GM15510 (cell line): ENCODE results near the gene ACKR3.

ENCODE experiments used
- POLR2A ChIP-seq: IDR thresholded peaks from 3 replicates; pipeline ENCODE4 v1.6.1; 2011; ENCODE audit warnings: borderline replicate concordance; ENCODE audit not compliant: insufficient read length; ENCODE audit errors: extremely low read depth

The ACKR3 gene

DNA sequence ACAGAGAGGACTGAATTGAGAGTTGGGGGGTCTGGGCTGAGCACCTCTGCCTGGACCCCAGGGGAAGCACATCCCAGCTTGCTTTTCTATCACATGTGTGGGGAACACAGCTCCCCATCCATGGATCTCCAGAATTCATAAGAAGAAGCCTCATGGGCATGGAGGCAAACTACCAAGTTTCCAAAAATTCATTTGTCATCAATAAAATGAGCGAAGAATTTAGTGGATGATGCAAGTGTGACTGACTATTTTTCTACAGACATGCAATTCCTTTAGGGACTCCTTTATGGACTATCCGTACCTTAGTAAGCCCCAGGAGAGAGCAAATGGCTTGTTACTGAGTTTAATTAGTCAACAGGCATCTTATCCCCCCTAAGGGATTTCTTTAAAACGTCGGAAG lies 33.1 kb downstream of the ACKR3 start:
- TF ChIP-seq POLR2A: no peak

DNA sequence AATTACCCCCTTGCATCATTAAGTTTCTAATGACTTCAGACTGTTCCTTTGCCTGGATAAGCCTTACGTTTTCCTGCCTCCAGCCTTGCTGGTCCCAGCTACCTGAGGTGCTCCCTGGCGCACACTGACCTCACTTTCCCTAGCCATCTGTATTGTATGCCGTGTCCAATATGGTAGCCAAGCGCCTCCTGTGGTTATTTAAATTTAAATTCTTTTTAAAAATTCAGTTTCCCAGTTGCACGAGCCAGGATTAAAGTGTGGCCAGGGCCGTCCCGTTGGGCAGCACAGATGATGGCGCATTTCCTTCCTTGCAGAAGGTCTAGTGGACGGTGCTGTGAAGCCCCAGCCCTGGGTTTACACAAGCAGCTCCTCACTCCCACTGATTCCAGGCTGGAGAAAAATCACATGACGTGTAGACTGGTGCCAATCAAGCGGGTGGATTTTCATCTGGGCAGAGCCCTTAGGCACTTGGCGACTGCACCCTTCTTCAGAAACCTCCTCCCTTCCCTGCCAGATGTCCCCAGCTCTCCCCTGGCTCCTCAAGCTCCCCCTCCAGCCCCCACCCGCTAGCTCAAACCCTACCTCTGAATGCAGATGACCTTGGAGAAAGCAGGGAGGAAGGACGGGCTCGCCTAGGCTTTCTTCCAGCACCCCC lies 33.9 kb downstream of the ACKR3 start:
- no peak for TF ChIP-seq POLR2A

GRCh38 chr2:236604575-236605344 lies 35.1 kb downstream of the ACKR3 start:
- TF ChIP-seq POLR2A: no peak

GRCh38 chr2:236605345-236605734 lies 35.7 kb downstream of the ACKR3 start:
- no peak for TF ChIP-seq POLR2A

DNA sequence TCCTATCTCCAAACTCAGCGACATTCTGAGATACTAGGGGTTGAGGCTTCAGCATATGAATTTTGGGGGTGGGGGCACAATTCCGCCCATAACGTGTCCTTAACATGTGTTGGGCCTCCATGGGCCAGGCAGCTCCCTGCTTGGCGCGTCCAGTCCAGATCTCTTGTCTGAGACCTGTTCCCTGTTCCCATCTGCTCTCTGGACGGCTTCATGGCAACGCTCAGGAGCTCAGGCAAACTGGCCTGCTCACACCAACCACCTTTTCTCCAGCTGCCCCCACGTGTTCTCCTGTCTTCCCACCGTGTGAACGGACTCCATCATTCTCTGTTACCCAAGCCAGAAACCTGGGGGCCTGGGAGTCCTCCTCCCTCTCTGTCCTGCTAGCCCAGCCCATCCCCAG lies 36.4 kb downstream of the ACKR3 start:
- TF ChIP-seq POLR2A: no peak

DNA sequence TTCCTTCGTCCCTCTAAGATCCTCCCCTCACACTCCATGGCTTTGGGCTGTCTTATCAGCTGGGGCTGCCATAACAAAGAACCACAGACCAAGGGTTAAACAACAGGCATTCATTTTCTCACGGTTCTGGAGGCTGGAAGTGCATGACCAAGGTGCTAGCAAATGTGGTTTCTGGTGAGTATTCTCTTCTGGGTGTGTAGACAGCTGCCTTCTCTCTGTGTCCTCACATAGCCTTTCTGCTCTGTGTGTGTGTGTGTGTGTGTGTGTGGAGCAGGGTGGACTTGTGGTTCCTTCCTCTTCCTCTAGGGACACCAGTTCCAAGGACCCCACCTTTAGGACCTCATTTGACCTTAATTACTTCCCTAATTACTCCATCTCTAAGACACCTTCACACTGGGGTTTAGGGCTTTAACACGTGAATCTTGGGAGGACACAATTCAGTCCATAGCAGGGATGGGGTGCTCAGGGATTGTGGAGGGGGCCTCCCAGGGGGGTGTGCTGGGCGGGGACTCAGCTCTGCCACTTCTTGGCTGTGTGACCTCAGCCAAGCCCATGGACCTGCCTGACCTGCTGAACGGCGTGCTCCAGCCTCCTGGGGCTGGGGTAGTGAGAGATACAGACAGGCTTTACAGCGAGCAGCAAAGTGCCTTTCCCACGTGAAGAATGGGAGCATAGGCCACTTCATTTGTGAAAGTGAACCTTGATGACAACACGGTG lies 38.0 kb downstream of the ACKR3 start:
- TF ChIP-seq POLR2A: no peak

DNA sequence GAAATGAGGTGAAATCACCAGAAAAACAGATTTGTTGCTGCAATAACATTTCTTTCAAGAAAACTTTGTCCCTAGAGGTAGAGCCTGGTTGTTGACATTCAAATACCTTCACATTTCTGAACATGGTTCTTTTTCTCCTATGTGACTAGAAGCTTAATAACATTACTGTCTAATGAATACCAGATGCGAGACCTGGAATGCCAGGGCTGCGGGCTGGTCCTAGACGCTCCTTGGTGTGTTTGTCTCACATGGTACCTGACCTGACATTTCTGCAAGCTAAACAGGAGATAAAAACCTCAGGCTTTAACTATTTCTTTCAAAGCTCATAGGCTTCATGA lies 38.5 kb downstream of the ACKR3 start:
- TF ChIP-seq POLR2A: no peak

GRCh38 chr2:236608710-236609109 lies 39.1 kb downstream of the ACKR3 start:
- TF ChIP-seq POLR2A: no peak

DNA sequence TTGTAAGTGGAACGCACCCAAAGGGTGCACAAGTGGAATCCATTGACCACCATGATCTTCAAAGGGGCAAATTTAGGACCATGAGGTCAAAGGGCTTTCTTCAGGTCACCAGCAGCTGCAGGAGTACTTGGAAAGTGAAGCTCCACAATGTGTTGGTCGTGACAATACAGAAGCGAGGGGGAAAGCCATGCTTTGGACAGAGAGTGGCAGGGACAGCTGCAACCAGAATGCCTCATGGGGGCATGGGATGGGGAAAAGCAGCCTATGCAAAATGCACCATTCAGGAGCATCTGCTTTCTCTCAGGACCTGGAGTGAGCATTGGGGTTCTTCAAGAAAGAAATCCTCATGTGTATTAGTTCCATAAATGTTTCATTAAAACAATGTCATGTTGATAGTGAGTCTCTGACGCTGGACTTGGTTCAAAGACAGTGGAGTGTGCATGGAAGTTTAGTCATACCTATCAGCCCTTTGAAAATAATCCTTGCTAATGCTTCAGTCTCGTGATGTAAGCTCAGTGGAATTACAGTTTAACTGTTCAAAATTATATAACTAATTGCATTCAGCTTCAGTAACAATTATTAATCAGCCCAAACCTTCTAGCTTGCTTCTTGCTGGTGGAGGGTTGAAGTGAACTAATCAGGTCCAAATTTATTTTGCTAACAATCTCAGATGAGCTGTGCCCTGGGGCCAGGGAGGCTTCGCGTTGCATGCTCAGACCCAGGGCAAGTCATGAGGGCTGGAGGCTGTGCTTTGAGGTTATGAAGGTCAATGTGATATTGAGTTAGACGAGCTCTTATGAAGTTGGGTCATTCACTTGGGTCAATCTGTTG lies 41.6 kb downstream of the ACKR3 start:
- no peak for TF ChIP-seq POLR2A

DNA sequence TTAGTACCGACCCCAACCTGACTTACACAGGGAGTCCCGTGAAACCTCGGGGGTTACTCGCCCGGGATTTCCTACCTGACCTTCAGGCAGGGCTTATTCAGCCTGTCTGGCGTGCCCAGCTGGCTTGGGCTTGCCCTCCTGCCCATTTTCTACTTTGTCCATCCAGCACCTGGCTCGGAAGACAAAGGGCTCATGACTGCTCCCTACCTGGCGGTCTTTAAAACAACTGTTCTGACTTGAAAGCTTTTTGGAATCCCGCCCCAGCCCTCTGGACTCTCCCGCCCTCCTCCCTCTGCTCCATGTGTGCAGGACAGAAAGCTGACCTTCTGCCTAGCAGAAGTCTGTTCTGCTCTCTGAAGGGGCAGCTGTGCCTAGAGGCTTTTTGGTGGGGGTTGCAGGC lies 43.1 kb downstream of the ACKR3 start:
- no peak for TF ChIP-seq POLR2A

DNA sequence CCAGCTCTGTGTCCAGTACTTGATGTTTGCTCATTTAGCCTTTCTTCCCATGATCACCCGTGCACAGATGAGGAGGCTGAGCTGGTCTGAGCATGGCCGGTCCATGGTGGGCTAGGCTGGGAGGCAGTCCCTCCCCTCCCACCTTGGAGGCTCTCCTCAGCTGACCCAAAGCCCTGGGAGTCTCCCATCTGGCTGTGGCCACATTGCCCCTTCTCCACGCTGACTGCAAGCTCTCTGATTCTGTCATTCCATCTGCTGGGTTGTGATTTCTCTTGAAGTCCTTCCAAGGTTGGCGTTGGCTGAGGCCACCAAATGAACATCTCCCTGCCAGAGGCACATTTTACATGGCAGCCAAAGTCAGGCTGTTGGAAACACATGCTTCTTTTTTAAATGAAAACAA lies 44.0 kb downstream of the ACKR3 start:
- TF ChIP-seq POLR2A: no peak

GRCh38 chr2:236614551-236614950 lies 44.9 kb downstream of the ACKR3 start:
- no peak for TF ChIP-seq POLR2A

DNA sequence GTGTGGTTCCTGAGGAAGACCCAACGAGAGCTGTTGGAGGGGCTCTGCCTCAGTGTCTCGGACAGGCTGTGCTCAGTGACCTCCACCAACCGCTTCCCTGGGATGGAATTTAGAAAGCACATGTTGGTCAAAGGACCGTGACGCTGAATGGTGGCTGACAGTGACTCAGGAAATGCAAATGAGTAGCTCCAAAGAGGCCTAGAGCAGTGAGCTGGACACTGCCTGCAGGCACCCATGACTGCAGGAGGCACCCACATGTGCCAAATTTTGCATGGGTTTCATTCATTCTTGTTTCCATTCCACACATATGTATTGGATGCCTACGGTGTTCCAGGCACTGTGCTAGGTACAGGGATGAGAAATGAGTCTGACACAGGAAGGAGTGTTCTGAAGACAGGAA lies 46.4 kb downstream of the ACKR3 start:
- no peak for TF ChIP-seq POLR2A

- no peak for TF ChIP-seq POLR2A
Measured at GRCh38 chr2:236616624-236617023, 47.0 kb downstream of the ACKR3 start.

- no peak for TF ChIP-seq POLR2A
Measured at GRCh38 chr2:236617221-236617737, 47.7 kb downstream of the ACKR3 start.
